GOT3 (cell line): ENCODE measurements around the gene SLC9A8.
"Not testable (repeated sequence)": the region's sequence is repeated elsewhere in the genome, so short reads cannot be mapped to it uniquely, and the experiment has no call there.

Experiments
- DNase-seq: peaks from one replicate; lab custom pipeline; 2025; ENCODE audit warnings: mixed read lengths; lab: John Stamatoyannopoulos, UW

Gene SLC9A8

GRCh38 chr20:49893242-49894072 is 80.8 kb downstream of the SLC9A8 start:
- no peak for DNase-seq

- DNase-seq: no peak
Observed at GRCh38 chr20:49894073-49894470, 81.4 kb downstream of the SLC9A8 start.

GRCh38 chr20:49895474-49896093 is 83.0 kb downstream of the SLC9A8 start:
- not testable (repeated sequence) for DNase-seq

GRCh38 chr20:49896204-49896603 is 83.6 kb downstream of the SLC9A8 start:
- no peak for DNase-seq

- DNase-seq: no peak
Observed at GRCh38 chr20:49899541-49900383, 87.1 kb downstream of the SLC9A8 start.

GRCh38 chr20:49901588-49901987 is 89.0 kb downstream of the SLC9A8 start:
- no peak for DNase-seq

GRCh38 chr20:49904440-49905214 is 92.0 kb downstream of the SLC9A8 start:
- no peak for DNase-seq

GRCh38 chr20:49905415-49906091 is 92.9 kb downstream of the SLC9A8 start:
- DNase-seq: no peak

- no peak for DNase-seq
Observed at GRCh38 chr20:49906101-49906604, 93.5 kb downstream of the SLC9A8 start.

- no peak for DNase-seq
Observed at GRCh38 chr20:49906615-49907154, 94.1 kb downstream of the SLC9A8 start.

- DNase-seq: no peak
Observed at GRCh38 chr20:49907405-49908257, 95.0 kb downstream of the SLC9A8 start.

GRCh38 chr20:49908258-49908565 is 95.6 kb downstream of the SLC9A8 start:
- DNase-seq: no peak

GRCh38 chr20:49909499-49910339 is 97.1 kb downstream of the SLC9A8 start:
- DNase-seq: no peak

- no peak for DNase-seq
Observed at GRCh38 chr20:49910340-49910706, 97.7 kb downstream of the SLC9A8 start.

- DNase-seq: no peak
Observed at GRCh38 chr20:49913399-49914047, 100.9 kb downstream of the SLC9A8 start.

GRCh38 chr20:49914310-49915117 is 101.9 kb downstream of the SLC9A8 start:
- DNase-seq: no peak

GRCh38 chr20:49915118-49915379 is 102.4 kb downstream of the SLC9A8 start:
- DNase-seq: no peak
